GM21367 (cell line): ENCODE data around the gene CELF2.

Experiments used
- ATAC-seq: cut with Tn5 transposase; IDR thresholded peaks from one replicate; pipeline ENCODE4 v1.9.1; 2021; ENCODE audit not compliant: unreplicated experiment

CELF2 gene

DNA sequence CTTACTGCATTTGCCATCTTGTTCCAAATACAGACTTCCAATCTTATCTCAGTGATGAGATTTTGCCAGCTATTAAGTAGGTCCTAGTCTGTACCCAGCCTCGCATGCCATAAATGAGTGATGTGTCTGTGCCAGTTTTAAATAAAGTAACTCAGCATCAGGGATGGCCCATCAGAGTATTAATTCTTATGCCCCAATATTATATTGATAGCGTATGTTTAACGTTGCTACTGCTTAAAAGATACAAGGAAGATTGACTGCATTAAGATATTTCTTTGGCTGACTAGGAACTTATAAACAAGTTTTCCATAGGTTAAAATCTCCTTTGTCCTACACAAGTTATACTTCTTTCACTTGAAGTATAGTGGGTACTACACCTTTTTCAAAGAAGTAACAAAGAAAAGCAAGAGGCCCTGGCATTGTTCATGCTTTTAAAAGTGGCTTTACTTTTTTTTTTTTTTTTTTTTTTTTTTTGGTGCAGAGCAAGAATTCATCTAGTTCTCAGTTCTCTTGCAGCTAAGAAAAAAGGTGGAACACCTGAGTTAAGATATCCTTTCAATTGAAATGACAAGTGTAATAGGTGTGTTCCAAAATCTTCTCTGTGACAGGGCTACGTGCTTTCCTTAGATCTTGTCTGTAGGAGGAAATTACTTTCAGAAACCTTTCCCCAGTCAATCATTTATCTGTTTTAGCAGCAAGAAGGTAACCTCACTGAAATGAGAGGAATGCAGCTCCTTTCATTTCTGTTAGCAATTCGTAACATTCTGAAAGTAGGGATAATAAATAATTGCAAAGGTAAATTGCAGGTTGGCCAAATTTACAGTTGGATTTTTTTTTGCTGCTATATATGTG is 245.0 kb downstream of the CELF2 start:
- ATAC-seq = no peak

DNA sequence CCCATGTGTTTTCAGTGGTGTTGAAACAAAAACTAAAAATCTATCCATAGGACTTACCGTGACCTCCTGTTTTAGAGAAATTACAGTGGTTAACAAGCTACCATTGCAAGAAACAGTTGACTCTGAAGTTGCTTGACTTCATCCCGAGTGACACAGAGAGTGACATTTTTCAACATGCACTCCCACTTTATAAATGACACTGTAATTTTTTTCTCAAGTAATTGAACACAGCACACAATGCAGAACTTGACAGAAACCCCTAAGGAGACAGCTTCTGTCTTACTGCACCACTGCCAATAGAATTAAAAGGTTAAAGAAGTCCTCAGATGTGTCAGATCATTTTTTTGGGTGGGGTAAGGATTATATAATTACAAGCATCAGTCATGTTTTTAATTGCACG is 246.1 kb downstream of the CELF2 start:
- ATAC-seq = no peak

DNA sequence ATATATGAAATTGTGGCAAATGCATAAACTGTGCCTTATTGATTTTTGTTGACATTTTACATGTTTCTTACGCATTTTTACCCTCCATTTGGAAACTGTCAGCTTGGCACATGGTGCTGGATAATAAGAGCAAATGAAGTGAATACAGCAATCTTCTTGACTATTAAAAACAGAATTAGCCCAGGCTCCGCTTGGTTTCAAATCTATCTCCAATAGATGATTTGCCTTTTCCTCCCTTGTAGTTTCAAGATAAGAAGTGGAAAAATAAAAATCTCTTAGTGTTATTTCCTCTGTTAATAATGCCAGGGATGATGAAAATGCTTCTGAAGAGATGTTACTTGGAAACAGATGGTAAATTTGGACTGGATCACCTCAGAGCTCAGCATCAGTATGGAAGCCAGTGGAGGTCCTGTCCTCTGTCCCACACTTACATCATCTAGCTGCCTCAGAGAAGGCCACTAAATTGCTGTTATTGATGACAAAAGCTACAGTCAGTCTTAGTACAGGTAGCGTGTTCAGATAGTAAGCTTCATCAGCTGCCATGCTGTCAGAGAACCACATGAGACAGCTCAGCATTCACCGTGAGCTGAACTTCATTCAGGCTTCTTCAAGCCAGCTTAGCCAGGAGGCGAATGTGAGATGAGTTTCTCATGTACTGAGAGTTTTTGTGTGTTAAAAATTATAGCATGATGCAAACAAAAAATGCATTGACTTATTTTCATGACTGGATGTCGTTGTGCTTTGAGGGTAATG is 246.8 kb downstream of the CELF2 start:
- no peak for ATAC-seq

DNA sequence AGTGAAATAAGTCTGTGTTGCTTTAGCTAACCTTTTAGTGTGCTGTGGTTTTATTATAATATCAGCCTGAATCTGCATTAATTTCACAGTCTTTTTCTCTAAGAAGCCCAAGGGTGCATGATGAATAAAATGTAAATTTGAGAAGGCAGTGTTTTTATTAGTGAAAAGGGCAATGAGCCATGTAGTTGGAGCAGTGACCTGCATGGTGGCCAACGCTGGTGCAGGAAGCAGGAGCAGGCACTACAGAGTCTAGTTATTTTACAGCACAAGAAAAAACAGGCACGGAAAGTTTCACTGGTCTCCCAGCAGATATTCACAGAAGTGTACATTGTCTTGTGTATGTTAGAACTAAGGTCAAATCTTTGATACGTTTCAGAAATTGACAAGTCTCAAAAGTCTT is 247.8 kb downstream of the CELF2 start:
- no peak for ATAC-seq

DNA sequence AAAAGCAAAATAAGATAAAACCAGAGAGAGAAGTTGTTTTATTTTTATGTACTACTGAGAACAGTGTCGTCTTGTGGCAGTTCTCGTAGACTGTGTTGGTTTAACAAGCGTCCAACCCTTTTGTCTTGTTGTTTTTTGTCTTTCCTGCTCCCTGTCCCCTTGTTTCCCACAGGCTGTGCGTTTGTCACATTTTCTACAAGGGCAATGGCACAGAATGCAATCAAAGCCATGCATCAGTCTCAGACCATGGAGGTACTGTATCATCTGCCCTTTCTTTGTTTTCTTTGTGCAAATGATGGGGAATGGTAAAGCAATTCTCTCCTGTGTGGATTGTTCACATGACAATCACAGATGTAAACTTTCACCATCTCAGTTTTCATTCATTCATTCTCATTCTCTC is 248.8 kb downstream of the CELF2 start:
- ATAC-seq = no peak

DNA sequence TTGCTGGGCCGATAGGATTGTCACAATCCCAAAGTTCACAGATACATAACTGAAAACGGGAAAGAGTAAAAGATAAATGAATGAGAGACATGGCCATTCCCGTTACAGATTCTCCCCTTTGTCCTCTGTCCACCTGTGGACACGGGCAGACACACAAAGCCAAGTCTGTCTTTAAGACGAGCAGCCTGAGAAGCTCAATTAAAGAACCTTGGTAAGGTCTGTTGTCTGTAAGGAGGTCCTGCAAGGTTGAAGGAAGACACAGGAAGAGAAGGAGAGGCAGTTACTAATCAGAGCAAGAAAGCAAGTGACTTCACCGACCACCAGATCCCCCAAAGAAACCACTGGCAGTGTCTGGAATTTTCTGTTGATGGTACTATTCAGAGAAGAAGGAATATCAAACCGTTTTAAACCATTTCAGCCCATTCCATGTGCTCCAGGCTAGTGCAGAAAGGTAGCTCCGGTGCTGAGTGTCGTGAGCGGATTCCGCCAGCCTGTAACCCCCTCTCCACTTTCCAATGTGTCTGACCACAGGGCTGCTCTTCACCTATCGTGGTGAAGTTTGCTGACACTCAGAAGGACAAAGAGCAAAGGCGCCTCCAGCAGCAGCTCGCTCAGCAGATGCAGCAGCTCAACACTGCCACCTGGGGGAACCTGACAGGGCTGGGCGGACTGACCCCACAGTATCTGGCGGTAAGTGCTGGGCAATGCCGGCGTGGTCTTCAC is 252.6 kb downstream of the CELF2 start:
- ATAC-seq = peak; percentile 80

DNA sequence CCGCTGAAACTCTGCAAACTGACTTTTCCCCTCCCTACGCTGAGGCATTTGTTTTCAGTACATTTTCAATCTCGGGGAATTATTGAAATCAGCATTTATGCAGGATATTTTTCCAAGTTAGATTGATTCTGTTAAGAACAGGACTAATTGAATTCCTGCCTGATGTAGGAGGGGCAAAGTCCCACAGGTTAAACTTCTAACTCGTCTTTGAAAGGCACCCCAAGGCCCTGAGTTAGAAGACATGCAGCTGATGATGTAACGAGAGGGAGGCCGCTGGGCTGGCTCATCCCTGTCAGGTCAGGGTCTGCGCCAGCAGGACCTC is 253.1 kb downstream of the CELF2 start:
- ATAC-seq = no peak

DNA sequence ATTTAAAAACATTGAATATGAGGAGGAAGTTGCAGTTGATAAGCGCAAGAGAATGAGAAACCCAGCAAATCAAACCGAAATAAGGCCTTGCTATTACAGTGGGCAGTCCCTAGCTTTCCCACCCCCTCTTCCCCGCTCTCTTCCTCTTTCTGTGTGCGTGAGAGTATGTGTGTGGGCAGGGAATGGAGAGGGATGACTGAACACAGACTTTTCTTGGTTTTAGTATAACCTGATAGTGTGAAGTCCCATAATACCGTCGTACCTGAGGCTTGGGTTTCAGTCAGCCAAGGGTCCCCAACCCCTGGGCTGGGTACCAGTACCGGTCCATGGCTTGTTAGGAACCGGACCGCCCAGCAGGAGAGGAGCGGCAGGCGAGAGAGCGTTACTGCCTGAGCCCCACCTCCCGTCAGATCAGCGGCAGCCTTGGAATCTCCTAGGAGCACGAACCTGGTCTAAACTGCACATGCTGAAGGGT is 255.3 kb downstream of the CELF2 start:
- ATAC-seq = peak; percentile 50

DNA sequence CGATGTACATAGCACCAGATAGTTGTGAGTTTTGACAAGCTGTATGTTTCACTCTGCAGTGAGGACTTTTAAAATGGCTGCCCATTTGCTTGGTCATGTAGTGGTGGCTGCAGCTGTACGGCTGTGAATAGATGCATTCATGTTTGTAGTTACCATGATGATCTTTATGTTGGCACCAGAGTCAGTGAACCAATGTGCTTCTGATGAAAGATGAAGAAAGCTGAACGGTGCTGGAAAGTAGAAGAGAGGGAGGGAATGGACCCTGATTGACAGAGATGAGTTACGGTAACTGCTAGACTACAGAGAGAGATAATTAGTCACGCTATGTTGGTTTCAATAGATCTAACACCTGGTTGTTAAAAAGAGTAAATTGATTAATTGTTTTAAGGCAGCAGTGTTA is 256.8 kb downstream of the CELF2 start:
- no peak for ATAC-seq

DNA sequence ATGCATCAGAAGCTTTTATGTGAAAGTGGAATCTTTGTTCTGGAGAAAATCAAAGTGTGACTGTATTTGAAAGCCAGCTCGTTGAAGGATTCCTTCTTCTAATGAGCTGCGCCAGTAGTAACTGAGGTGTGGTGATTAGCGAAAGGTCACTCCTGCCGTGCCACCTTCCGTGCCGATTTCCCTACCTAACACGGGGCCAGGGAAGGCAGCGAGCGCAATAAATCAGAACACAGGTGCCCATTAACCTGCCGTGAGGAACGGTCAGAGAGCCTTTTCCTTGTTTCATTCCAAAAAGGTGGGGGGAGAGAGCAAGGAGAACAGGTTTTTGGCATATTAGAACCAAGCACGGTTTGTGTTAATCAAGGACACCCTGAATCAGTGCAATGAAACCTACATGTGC is 258.0 kb downstream of the CELF2 start:
- no peak for ATAC-seq

DNA sequence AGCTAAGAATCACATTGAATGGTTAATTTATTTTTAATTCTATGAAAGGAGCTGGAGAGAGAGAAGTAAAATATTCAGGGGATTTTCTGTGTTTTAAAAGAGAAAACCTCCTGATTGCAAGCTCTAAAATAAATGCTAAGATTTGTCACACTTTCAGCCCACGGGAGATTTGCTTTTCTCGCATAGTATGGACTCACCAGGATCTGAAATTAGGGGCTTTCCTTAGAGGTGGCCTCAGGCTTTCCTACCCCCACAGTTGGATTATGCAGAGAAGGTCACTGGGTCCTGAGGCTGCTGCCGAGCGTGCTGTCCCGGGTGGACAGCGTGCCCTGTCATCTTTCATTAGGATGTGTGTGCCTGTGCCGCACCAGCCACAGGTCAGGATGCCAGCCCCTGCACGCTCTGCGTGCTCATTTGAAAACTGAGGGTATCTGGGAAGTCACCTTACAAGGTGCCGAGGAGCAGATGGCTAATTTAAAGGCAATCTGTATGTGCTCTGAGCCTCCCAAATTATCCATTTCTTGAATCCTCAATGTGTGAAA is 258.8 kb downstream of the CELF2 start:
- ATAC-seq = no peak

DNA sequence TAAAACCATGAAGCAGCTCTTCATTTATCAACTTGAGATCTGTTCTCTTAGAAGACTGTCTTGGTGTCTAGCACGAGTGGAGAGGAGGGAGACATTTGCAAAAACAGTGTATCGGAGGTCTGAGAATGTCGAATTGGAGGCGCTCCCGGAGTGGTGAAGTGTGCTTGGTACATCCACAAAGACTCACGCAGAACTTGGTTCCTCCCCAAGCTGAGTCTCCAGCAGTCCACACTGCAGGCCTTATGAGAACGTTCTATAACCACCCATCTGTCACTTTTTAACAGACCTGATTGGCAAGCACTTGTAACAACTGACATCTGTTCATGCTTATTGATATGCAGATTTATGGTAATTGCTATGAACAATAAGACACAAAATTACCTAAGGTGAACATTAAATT is 261.6 kb downstream of the CELF2 start:
- ATAC-seq = no peak

DNA sequence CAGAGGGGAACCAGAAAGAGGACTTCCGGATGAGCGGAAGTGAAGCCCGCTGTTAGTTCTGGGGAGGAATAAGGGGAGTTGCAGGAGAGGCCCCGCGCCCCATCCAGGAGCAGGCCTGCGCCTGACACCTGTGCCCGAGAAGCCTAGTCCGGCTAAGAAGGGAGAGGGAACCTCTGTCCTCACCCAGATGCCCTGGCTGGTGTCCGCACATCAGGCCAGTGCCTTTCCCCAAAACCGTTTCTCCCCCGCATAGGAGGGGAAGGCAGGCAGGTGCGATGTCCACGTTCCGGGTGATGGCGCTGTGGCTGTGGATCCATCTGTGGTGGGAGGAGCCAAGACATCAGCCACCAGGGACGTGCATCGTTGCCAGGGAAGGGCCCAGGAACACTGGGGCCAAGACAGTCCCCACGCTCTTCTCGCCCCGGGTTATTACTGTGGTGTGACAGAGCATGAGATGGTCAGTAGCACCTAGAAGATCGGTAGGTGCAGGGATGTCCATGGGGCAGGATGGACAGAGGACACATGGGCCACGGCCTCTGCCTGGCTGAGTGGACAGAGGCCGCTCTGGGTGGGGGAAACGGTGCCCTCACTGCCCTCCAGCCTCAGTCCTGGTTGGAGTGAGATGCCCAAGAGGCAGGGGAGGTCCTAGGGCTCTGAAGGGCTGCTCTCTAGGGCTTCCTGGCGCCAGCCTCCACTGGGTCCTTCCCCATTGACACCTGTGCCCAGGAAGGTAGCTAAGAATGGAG is 262.7 kb downstream of the CELF2 start:
- no peak for ATAC-seq

DNA sequence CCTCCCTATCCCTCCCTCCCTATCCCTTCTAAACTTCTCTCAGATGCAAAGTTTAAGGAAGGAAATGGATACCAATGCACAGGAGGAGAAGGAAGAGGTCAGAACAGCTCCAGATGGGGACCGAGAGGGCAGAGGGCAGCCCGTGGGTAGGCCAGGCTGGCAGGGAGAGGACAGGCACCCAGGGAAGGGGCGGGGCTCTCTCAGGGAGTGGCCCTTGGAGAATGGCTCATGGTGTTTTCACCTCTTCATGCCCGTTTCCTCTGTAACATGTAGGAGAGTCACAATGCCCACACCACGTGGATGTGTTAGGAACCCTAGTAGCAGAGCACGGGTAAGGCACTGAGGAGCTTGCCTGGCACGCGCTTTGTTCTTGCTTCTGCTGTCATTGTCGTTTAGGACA is 264.5 kb downstream of the CELF2 start:
- ATAC-seq = no peak

DNA sequence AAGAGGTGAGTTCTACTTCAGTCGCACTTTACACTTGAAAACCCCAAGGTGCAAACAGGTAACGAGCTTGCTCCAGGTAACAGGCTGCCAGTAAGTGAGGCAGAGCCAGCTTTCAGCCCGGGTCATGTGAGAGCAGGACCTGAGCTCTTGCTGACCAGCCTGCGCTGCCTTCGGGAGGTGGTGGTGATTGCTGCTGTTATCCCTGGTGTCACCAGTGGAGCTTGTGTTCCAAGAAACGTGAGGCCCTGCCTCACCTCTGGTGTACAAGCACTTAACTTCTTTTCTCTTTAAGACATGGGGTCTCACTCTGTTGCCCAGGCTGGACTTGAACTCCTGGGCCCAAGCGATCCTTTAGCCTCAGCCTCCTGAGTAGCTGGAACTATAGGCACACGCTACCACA is 265.0 kb downstream of the CELF2 start:
- ATAC-seq = no peak

DNA sequence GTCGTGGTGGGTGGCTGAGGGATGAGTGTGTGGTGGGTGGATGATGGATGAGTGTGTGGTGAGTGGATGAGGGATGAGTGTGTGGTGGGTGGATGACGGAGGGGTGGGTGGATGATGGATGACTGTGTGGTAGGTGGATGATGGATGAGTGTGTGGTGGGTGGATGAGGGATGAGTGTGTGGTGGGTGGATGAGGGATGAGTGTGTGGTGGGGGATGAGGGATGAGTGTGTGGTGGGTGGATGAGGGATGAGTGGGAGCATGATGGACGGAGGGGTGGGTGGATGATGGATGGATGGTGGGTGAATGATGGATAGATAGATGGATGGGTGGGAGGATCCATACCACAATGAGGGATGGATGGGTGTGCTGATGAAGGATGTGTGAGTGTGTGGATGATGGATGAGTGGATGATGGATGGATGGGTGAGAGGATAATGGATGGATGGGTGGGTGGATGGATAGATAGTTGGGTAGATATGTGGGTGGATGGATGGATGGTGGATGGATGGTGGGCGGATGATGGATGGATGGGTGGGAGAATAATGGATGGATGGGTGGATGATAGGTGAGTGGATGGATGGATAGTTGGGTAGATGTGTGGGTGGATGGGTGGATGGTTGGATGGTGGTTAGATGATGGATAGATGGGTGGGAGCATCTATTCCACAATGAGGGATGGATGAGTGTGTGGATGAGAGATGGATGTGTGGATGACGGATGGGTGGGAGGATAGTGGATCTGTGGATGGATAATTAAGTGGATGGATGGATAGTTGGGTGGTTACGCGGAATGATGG is 266.8 kb downstream of the CELF2 start:
- ATAC-seq = no peak

DNA sequence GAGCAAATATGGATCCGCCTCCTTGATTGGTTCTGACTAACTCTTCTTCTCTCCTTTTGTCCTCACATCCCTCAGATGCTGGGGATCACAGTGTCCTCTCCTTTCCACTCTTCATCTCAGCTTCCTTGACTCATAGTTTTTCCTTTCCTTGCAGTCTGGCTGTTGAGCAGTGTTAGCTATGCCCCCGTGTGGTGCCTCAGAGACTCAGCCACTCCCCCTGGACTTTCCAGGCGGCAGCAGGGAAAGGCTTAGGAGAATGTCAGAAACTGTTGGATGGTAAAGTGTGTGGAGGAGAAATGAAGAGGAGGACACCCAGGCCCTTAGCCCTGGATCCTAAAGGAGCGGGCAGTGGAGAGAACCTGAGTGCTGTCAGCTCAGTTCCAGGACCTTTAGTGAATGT is 267.5 kb downstream of the CELF2 start:
- ATAC-seq = no peak

DNA sequence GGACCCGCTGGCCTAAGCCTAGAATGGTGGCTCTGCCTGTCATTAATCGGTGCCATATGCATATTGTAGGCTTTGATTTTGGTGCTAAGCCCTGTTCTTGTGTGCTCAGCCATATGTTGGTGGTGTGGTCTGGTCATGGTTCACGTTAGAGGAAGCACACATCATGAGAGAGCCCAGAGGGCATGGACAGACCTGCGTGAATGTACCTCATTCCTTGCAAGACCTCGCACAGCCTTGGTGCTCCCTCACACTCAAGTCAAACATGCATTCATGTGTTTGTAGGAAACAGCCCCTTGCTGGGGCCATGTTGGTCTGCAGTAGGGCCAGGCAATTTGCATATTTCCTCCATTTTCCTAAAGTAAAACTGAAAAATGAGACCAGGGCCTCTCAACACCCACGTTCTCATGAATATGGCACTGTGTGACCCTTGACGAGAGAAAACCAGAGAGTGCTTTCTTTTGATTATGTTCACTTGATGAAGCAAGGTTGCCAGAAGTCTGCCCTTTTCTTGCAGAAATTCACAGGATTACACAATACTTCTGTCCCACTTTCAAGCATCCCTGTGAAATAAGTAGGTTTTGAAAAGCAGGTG is 268.7 kb downstream of the CELF2 start:
- peak; percentile 91 for ATAC-seq

DNA sequence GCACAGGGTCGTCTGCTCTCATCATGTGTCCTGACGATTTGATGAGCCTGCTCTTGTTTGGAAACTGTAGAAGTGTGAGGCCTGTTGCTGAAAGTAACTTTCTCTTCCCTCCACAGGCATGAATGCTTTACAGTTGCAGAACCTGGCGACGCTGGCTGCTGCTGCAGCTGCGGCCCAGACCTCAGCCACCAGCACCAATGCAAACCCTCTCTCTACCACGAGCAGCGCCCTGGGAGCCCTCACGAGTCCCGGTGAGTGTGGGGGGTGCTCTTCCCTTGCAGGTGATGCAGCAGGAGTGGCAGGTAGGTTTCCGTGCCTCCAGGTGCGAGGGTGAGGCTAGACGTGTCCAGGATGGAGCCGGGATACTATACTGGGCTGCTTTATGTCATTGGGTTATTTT is 270.6 kb downstream of the CELF2 start:
- ATAC-seq = no peak
